ENCODE data around the gene GTF3C4.

Gene GTF3C4

GRCh38 chr9:132637801-132638200 is 32.5 kb upstream of the GTF3C4 start:
- no peak for TF ChIP-seq JUND (IDR thresholded peaks at IDR 0.05; ENCODE audit: low read depth)
- no peak for DNase-seq (ENCODE audit: low read depth in 1 of 2, low spot score in 1 of 2)
- in situ Hi-C loops (cut with HindIII; ENCODE audit: low pct_unique_long_range_greater_than_20kb, low sequenced_read_pairs): no loop called here

DNA sequence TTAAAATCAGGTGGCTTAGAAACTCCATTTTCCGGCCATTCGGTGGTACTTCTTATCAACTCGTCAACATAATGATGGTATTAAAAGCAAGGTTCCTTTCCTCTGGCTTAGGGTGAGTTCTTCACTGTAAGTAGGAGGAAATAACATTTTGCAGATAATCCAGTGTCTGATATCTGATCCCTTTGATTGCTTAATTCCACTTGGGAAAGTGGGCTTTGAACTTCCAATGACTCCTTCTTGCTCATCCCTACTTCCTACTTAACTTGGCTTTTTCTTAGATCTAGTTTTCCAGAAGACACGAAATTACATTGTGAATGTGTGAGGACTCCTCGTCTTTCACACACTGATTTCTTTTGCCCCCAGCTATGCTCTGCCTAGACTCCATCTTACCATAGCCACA is 32.0 kb upstream of the GTF3C4 start:
- no peak for DNase-seq (ENCODE audit: low read depth in 1 of 2, low spot score in 1 of 2)
- in situ Hi-C loops (cut with HindIII; ENCODE audit: low pct_unique_long_range_greater_than_20kb, low sequenced_read_pairs): no loop called here
- no peak for TF ChIP-seq JUND (IDR thresholded peaks at IDR 0.05; ENCODE audit: low read depth)

GRCh38 chr9:132639322-132639721 is 30.9 kb upstream of the GTF3C4 start:
- no peak for DNase-seq (ENCODE audit: low read depth in 1 of 2, low spot score in 1 of 2)
- in situ Hi-C loops (cut with HindIII; ENCODE audit: low pct_unique_long_range_greater_than_20kb, low sequenced_read_pairs): no loop called here
- TF ChIP-seq JUND (IDR thresholded peaks at IDR 0.05; ENCODE audit: low read depth): no peak

- no peak for TF ChIP-seq JUND (IDR thresholded peaks at IDR 0.05; ENCODE audit: low read depth)
Measured at GRCh38 chr9:132641216-132641615, 29.0 kb upstream of the GTF3C4 start.

GRCh38 chr9:132644251-132644650 is 26.0 kb upstream of the GTF3C4 start:
- DNase-seq (ENCODE audit: low read depth in 1 of 2, low spot score in 1 of 2): peak in 1 of 2 experiments; percentile 29
- in situ Hi-C loops (cut with HindIII; ENCODE audit: low pct_unique_long_range_greater_than_20kb, low sequenced_read_pairs): no loop called here
- no peak for TF ChIP-seq JUND (IDR thresholded peaks at IDR 0.05; ENCODE audit: low read depth)

More at GRCh38 chr9:132641216-132641615, 29.0 kb upstream of the GTF3C4 start:
- no peak for DNase-seq (ENCODE audit: low read depth in 1 of 2, low spot score in 1 of 2)
- in situ Hi-C loops (cut with HindIII; ENCODE audit: low pct_unique_long_range_greater_than_20kb, low sequenced_read_pairs): no loop called here

DNA sequence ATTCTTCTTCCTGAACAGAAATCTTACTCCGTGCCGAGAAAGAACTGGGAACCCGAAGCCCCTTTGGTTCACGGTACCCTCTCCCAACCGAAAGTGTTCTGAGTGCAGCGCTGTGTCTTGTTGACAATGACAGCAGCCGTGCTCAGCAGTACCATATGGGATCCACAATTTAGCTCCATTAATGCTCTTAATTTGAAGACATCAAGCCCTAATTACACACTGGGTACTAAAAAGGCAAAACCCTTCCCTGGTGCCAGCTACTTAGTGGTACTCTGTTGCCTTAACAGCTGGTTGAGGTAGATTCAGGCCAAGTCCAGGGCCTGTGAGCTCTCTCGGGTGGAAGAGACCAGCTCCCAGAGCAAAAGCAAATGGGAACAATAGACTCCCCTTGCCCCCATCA is 25.0 kb upstream of the GTF3C4 start:
- TF ChIP-seq JUND (IDR thresholded peaks at IDR 0.05; ENCODE audit: low read depth): no peak
- DNase-seq (ENCODE audit: low read depth in 1 of 2, low spot score in 1 of 2): no peak
- in situ Hi-C loops (cut with HindIII; ENCODE audit: low pct_unique_long_range_greater_than_20kb, low sequenced_read_pairs): no loop called here

DNA sequence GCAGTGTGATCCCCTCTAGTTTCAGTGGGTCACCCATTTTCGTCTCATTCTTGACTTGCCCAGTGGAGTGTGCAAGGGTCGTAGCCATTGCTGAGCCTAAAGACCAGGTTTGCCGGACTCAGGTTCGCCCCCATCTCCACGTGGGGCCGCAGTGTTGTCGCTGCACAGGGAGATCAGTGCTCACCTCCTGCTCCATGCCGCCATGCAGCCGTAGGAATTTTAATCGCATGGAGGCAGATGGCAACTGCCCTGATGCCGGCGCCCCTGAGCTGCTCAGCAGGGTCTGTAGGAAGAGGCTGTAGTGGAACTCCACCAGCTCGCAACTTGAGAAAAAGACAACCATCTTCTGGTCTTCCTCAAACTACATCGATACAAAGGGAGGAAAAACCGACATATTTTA is 24.6 kb upstream of the GTF3C4 start:
- in situ Hi-C loops (cut with HindIII; ENCODE audit: low pct_unique_long_range_greater_than_20kb, low sequenced_read_pairs): no loop called here
- no peak for TF ChIP-seq JUND (IDR thresholded peaks at IDR 0.05; ENCODE audit: low read depth)
- DNase-seq (ENCODE audit: low read depth in 1 of 2, low spot score in 1 of 2): no peak

- in situ Hi-C loops (cut with HindIII; ENCODE audit: low pct_unique_long_range_greater_than_20kb, low sequenced_read_pairs): no loop called here
Measured at GRCh38 chr9:132646726-132647125, 23.5 kb upstream of the GTF3C4 start.

GRCh38 chr9:132647355-132647754 is 22.9 kb upstream of the GTF3C4 start:
- no peak for DNase-seq (ENCODE audit: low read depth in 1 of 2, low spot score in 1 of 2)
- in situ Hi-C loops (cut with HindIII; ENCODE audit: low pct_unique_long_range_greater_than_20kb, low sequenced_read_pairs): no loop called here
- TF ChIP-seq JUND (IDR thresholded peaks at IDR 0.05; ENCODE audit: low read depth): no peak

More at GRCh38 chr9:132646726-132647125, 23.5 kb upstream of the GTF3C4 start:
- DNase-seq (ENCODE audit: low read depth in 1 of 2, low spot score in 1 of 2): no peak
- TF ChIP-seq JUND (IDR thresholded peaks at IDR 0.05; ENCODE audit: low read depth): no peak

DNA sequence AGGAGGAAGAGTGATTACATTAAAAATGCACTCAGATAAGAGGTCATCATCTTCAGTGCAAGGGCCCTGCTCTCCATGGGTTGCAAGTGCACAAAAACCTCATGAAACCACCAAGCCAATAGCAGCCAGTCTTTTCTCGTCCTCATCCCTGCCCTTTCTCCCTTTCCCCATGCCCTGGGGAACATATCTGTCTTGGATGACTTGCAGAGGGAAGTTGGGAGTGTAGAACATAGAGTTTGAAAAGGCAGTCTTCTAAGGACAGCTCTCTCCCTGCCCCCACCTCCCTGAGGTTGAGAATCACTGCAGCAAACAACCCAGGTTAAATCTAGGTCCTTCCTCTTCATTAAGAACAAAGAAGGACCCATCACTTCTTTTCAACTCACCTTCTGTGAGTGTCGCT is 22.5 kb upstream of the GTF3C4 start:
- DNase-seq (ENCODE audit: low read depth in 1 of 2, low spot score in 1 of 2): no peak
- in situ Hi-C loops (cut with HindIII; ENCODE audit: low pct_unique_long_range_greater_than_20kb, low sequenced_read_pairs): no loop called here
- no peak for TF ChIP-seq JUND (IDR thresholded peaks at IDR 0.05; ENCODE audit: low read depth)

DNA sequence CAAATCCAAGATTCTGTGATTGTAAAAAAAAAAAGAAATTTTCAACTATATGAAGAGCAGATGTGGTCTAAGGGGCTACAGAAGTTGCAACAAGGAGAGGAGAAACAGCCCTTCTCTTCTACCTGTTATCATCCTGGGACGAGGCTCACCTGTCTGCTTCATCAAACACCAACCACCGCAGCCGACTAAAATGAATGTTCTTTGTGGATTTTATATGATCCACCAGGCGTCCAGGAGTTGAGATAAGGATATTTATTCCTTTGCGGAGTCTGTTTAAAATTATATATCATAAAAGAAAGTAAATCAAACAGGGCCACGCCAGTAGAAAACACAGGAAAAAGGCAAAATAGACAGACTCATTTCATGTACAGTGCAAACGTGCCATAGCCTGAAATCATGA is 22.0 kb upstream of the GTF3C4 start:
- in situ Hi-C loops (cut with HindIII; ENCODE audit: low pct_unique_long_range_greater_than_20kb, low sequenced_read_pairs): no loop called here
- TF ChIP-seq JUND (IDR thresholded peaks at IDR 0.05; ENCODE audit: low read depth): no peak

DNA sequence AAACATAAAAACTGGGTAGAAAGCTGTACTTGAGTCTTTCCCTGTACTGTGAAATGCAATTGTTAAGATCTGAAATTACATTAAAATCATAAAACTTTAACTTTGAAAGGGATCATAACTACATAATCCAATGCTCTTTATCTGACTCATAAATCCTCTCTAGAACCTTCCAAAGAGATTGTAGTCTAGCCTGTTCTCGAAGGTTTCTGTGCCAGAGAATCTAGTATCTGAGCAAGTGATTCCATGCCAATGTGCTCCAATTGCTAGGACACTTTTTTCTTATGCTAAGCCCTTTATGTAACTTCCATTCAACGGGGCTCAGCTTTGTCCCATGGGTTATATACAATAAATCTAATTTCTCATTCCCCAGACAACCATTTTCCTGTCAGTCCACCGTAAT is 21.6 kb upstream of the GTF3C4 start:
- DNase-seq (ENCODE audit: low read depth in 1 of 2, low spot score in 1 of 2): no peak
- in situ Hi-C loops (cut with HindIII; ENCODE audit: low pct_unique_long_range_greater_than_20kb, low sequenced_read_pairs): no loop called here
- TF ChIP-seq JUND (IDR thresholded peaks at IDR 0.05; ENCODE audit: low read depth): no peak

More for the DNA sequence above, 22.0 kb upstream of the GTF3C4 start:
- no peak for DNase-seq (ENCODE audit: low read depth in 1 of 2, low spot score in 1 of 2)

GRCh38 chr9:132651259-132651658 is 19.0 kb upstream of the GTF3C4 start:
- in situ Hi-C loops (cut with HindIII; ENCODE audit: low pct_unique_long_range_greater_than_20kb, low sequenced_read_pairs): no loop called here
- DNase-seq (ENCODE audit: low read depth in 1 of 2, low spot score in 1 of 2): peak; percentile 30 to 71
- no peak for TF ChIP-seq JUND (IDR thresholded peaks at IDR 0.05; ENCODE audit: low read depth)

- no peak for TF ChIP-seq JUND (IDR thresholded peaks at IDR 0.05; ENCODE audit: low read depth)
- DNase-seq (ENCODE audit: low read depth in 1 of 2, low spot score in 1 of 2): no peak
- in situ Hi-C loops (cut with HindIII; ENCODE audit: low pct_unique_long_range_greater_than_20kb, low sequenced_read_pairs): no loop called here
Measured at GRCh38 chr9:132656299-132656698, 14.0 kb upstream of the GTF3C4 start.

Measured in T47D (cell line).